Thyroid gland (tissue), 4 donors: ENCODE results near the gene TTC4. TPM values are rescaled to one million over a fixed set of nuclear protein-coding genes. Genes with fewer than 3 reads are reported as not detected.
A peak's percentile ranks its signal among the peaks of the same experiment; 100 is the strongest.

Experiments
- DNase-seq, 2 donors: peaks; one replicate each; pipeline ENCODE4 v3.0.0-alpha.2; 2019
- H3K27ac ChIP-seq, 3 donors: fragments of 200-600 bp; sonication (generic); 1 replicate in 2 of 3; 2 replicates in 1 of 3; pipeline ENCODE4 v1.5.1; 2016 to 2019; ENCODE audit warnings: mild to moderate bottlenecking in 1 of 3, moderate library complexity in 1 of 3
- H3K27me3 ChIP-seq: fragments of 200-600 bp; sonication (generic); one replicate; pipeline ENCODE4 v1.5.1; 2019
- H3K36me3 ChIP-seq, 2 donors: fragments of 200-600 bp; sonication (generic); one replicate each; pipeline ENCODE4 v1.5.1; 2016 to 2019
- H3K4me1 ChIP-seq, 2 donors: fragments of 200-600 bp; sonication (generic); one replicate each; pipeline ENCODE4 v1.5.1; 2017 to 2019
- H3K4me3 ChIP-seq, 3 donors: fragments of 200-600 bp; sonication (generic); replicated peaks in 1 of 3; 1 replicate in 2 of 3; 2 replicates in 1 of 3; pipeline ENCODE4 v1.5.1; 2016; ENCODE audit warnings: mild to moderate bottlenecking in 1 of 3
- H3K9me3 ChIP-seq: fragments of 200-600 bp; sonication (generic); one replicate; pipeline ENCODE4 v1.5.1; 2017
- CTCF ChIP-seq, 6 experiments: fragments of 200-600 bp in 3 of 6; fragments of 450-650 bp in 3 of 6; sonication (generic) in 3 of 6; IDR thresholded peaks; one replicate each; pipeline ENCODE4 v1.5.1; 2016 to 2019; ENCODE audit warnings: antibody characterized with exemption in 6 of 6, mild to moderate bottlenecking in 2 of 6, inconsistent platforms in 1 of 6, moderate library complexity in 1 of 6
- POLR2A ChIP-seq, 2 donors: fragments of 450-650 bp; IDR thresholded peaks; one replicate each; pipeline ENCODE4 v1.6.1; 2017; ENCODE audit warnings: antibody characterized with exemption in 2 of 2, mild to moderate bottlenecking in 2 of 2, moderate library complexity in 1 of 2
- WGBS, 2 donors: methylation state at CpG; one replicate each; pipeline ENCODE4 v1.1.5; 2017; 5-methylcytosine and 5-hydroxymethylcytosine counted together
- intact Hi-C: fragments of 100-400 bp; cut with DNase I; formaldehyde crosslinking; loops from one replicate; pipeline ENCODE4 v1.15.1; 2023
- total RNA-seq, 4 donors: library from RNA; depleted of rRNA; stranded (reverse); fragments of >200 nt; gene quantifications; one replicate each; pipeline ENCODE4 v1.2.3, GENCODE V29; 2016

The TTC4 gene
- total RNA-seq, 4 donors from 2014 or later = 12.6 to 26.0 (median 21.8) TPM

- no peak overlapping the region for H3K4me3 ChIP-seq
- WGBS, 2 donors = 83 to 89% methylated on average over 6 to 10 of the region's 11 CpGs
- intact Hi-C loops = no loop called here
- no peak for TF ChIP-seq CTCF (IDR thresholded peaks at IDR 0.05)
- TF ChIP-seq POLR2A (IDR thresholded peaks at IDR 0.05) = no peak
- no peak for DNase-seq
- no peaks in the 10 kb centered on the region for H3K36me3 ChIP-seq
- no peaks in the 10 kb centered on the region for H3K9me3 ChIP-seq
- no peaks in the 10 kb centered on the region for H3K27me3 ChIP-seq
- no peaks in the 10 kb centered on the region for H3K4me1 ChIP-seq
- no peak overlapping the region for H3K27ac ChIP-seq
These were observed 71.9 kb downstream of the TTC4 start for GRCh38 chr1:54787604-54788003.

- Histone ChIP-seq H3K27me3 (no peaks in the 10 kb centered on the region), H3K4me3 (no peak overlapping the region), H3K27ac (no peak overlapping the region), H3K36me3 (no peaks in the 10 kb centered on the region), H3K9me3 (no peaks in the 10 kb centered on the region), H3K4me1 (no peaks in the 10 kb centered on the region)
- 69 to 74% methylated on average over 5 of the region's 5 CpGs for WGBS, 2 donors
- intact Hi-C loops = no loop called here
- no peak for DNase-seq
- no peak for TF ChIP-seq POLR2A (IDR thresholded peaks at IDR 0.05)
- TF ChIP-seq CTCF (IDR thresholded peaks at IDR 0.05) = no peak
These were observed 72.8 kb downstream of the TTC4 start for GRCh38 chr1:54788459-54788858.

DNA sequence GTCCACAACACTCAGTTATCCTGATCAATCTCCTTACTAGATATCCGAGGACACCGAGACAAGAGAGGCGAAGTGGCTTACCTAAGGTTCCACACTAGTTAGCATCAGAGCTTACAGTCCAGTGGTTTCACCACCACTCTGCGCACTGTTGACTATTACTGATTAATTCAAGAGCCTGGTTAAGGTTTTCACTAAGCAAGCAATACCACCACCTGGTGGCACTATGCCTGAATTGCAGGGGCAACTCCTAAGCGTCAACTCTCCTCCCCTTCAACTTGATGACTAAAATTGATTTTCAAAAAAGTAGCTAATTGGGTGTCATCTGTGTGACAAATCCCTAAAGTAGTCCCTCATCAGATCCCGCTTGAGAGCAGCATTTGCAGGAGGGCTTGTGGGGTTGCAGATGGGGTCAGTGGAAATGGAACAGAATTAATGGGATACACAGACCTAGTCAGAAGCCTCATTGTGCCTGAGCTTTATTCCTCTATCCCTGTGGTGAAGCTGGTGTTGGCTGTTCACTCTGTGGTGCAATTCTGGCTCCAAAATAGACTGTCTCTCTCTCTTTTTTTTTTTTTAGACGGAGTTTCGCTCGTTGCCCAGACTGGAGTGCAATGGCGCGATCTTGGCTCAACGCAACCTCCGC, 76.3 kb downstream of the TTC4 start:
- 86 to 91% methylated on average over 13 of the region's 13 CpGs for WGBS, 2 donors
- Histone ChIP-seq H3K27ac (no peak overlapping the region), H3K27me3 (no peaks in the 10 kb centered on the region), H3K4me3 (no peak overlapping the region), H3K9me3 (no peaks in the 10 kb centered on the region), H3K36me3 (no peaks in the 10 kb centered on the region), H3K4me1 (no peaks in the 10 kb centered on the region)
- no peak for DNase-seq
- TF ChIP-seq CTCF (IDR thresholded peaks at IDR 0.05) (peak in 2 of 6 experiments; percentile 12 to 23), POLR2A (IDR thresholded peaks at IDR 0.05) (no peak)
- intact Hi-C loops = no loop called here

Other genes with a start within 250 kb of the TTC4 start
- gene ACOT11, start 167.6 kb upstream of the TTC4 start, total RNA-seq = 10 to 100 TPM; 27.1 to 93.0 (median 70.5) TPM
- gene FAM151A, start 92.3 kb upstream of the TTC4 start, total RNA-seq = not detected
- 10 to 100 TPM; 16.7 to 24.1 (median 20.8) TPM for gene MROH7, start 74.1 kb upstream of the TTC4 start, total RNA-seq
- gene PARS2, start 48.7 kb downstream of the TTC4 start, total RNA-seq = 1 to 10 TPM; 4.8 to 7.4 (median 6.0) TPM
- 10 to 100 TPM in 3 of 4 donors, 1 to 10 TPM in 1; 8.0 to 14.0 (median 11.1) TPM for gene TTC22, start 85.5 kb downstream of the TTC4 start, total RNA-seq
- 10 to 100 TPM; 22.4 to 82.2 (median 40.4) TPM for gene DHCR24, start 171.3 kb downstream of the TTC4 start, total RNA-seq